CD14-positive monocyte (primary cell): ENCODE results near the gene YJU2. TPM values are rescaled to one million over a fixed set of nuclear protein-coding genes. Genes with fewer than 3 reads are reported as not detected.

ENCODE experiments used
- DNase-seq, 3 donors: peaks; one replicate each; pipeline ENCODE4 v3.0.0-alpha.2; 2011 to 2022
- H2AFZ ChIP-seq: 2 replicates; pipeline ENCODE4 v1.6.0; 2012; ENCODE audit warnings: mild to moderate bottlenecking, low read depth, low read length, inconsistent platforms; ENCODE audit not compliant: insufficient read depth, poor library complexity, severe bottlenecking
- H3K27ac ChIP-seq, 2 donors: 1 replicate in 1 of 2; 2 replicates in 1 of 2; pipeline ENCODE4 v1.5.1; 2012 to 2013; ENCODE audit warnings: low read length in 2 of 2, control low read depth in 1 of 2, inconsistent platforms in 1 of 2, low read depth in 1 of 2, mild to moderate bottlenecking in 1 of 2
- H3K27me3 ChIP-seq, 2 donors: one replicate each; pipeline versions ENCODE4 v1.6.0 to v1.6.1; 2011 to 2013; ENCODE audit warnings: low read length in 2 of 2; ENCODE audit not compliant: control insufficient read depth in 2 of 2, insufficient read depth in 2 of 2
- H3K36me3 ChIP-seq, 2 donors: replicated peaks in 1 of 2; 1 replicate in 1 of 2; 2 replicates in 1 of 2; pipeline versions ENCODE4 v1.5.1 to v1.6.1; 2012 to 2013; ENCODE audit warnings: low read length in 2 of 2, control low read depth in 1 of 2, inconsistent platforms in 1 of 2, mild to moderate bottlenecking in 1 of 2; ENCODE audit not compliant: insufficient read depth in 2 of 2, control insufficient read depth in 1 of 2
- H3K4me1 ChIP-seq, 2 donors: 1 replicate in 1 of 2; 2 replicates in 1 of 2; pipeline versions ENCODE4 v1.5.1 to v1.6.1; 2012 to 2013; ENCODE audit warnings: low read length in 2 of 2, control low read depth in 1 of 2, inconsistent platforms in 1 of 2, mild to moderate bottlenecking in 1 of 2, moderate library complexity in 1 of 2; ENCODE audit not compliant: insufficient read depth in 2 of 2, control insufficient read depth in 1 of 2
- H3K4me2 ChIP-seq: replicated peaks from 2 replicates; pipeline ENCODE3; 2012; ENCODE audit warnings: low read length, moderate library complexity, mild to moderate bottlenecking; ENCODE audit not compliant: poor library complexity, severe bottlenecking; ENCODE audit errors: extremely low read depth
- H3K4me3 ChIP-seq, 3 experiments: fragments of 200-600 bp in 1 of 3; sonication (generic) in 1 of 3; replicated peaks in 1 of 3; 1 replicate in 2 of 3; 2 replicates in 1 of 3; pipeline ENCODE4 v1.5.1; 2011 to 2013; ENCODE audit warnings: low read length in 3 of 3, mild to moderate bottlenecking in 3 of 3, control low read depth in 2 of 3, low read depth in 2 of 3, inconsistent platforms in 1 of 3, moderate library complexity in 1 of 3
- H3K79me2 ChIP-seq: 2 replicates; pipeline ENCODE4 v1.6.0; 2012; ENCODE audit warnings: mild to moderate bottlenecking, control low read depth, inconsistent platforms, low read length, moderate library complexity; ENCODE audit not compliant: insufficient read depth
- H3K9ac ChIP-seq: 2 replicates; pipeline ENCODE4 v1.6.0; 2017; ENCODE audit warnings: low read length, mild to moderate bottlenecking; ENCODE audit not compliant: insufficient read depth, poor library complexity, severe bottlenecking
- H3K9me3 ChIP-seq, 2 donors: replicated peaks in 1 of 2; 1 replicate in 1 of 2; 2 replicates in 1 of 2; pipeline versions ENCODE4 v1.5.1 to v1.6.1; 2012 to 2013; ENCODE audit warnings: low read length in 2 of 2, control low read depth in 1 of 2; ENCODE audit not compliant: control insufficient read depth in 1 of 2, insufficient read depth in 1 of 2
- H4K20me1 ChIP-seq: 2 replicates; pipeline ENCODE4 v1.6.0; 2012; ENCODE audit warnings: mild to moderate bottlenecking, low read length, control low read depth, moderate library complexity; ENCODE audit not compliant: insufficient read depth
- H3K27ac Mint-ChIP-seq, 7 donors: one replicate each; pipeline ENCODE4 v1.8.0; 2020; ENCODE audit warnings: mild to moderate bottlenecking in 7 of 7, mixed read lengths in 7 of 7, moderate library complexity in 6 of 7, inconsistent platforms in 2 of 7
- H3K27me3 Mint-ChIP-seq, 3 donors: one replicate each; pipeline ENCODE4 v1.8.0; 2021 to 2022; ENCODE audit warnings: low read depth in 3 of 3, mild to moderate bottlenecking in 3 of 3, mixed read lengths in 3 of 3, moderate library complexity in 3 of 3, inconsistent platforms in 1 of 3
- H3K36me3 Mint-ChIP-seq, 2 donors: one replicate each; pipeline ENCODE4 v1.8.0; 2020; ENCODE audit warnings: mixed read lengths in 2 of 2, inconsistent platforms in 1 of 2, mild to moderate bottlenecking in 1 of 2
- H3K4me1 Mint-ChIP-seq: one replicate; pipeline ENCODE4 v1.8.0; 2020; ENCODE audit warnings: mild to moderate bottlenecking, mixed read lengths
- H3K4me3 Mint-ChIP-seq, 2 donors: one replicate each; pipeline ENCODE4 v1.8.0; 2020; ENCODE audit warnings: mild to moderate bottlenecking in 2 of 2, mixed read lengths in 2 of 2, moderate library complexity in 1 of 2
- H3K9me3 Mint-ChIP-seq, 7 donors: one replicate each; pipeline ENCODE4 v1.8.0; 2020 to 2022; ENCODE audit warnings: mixed read lengths in 7 of 7, mild to moderate bottlenecking in 6 of 7, moderate library complexity in 6 of 7, inconsistent platforms in 2 of 7
- CTCF ChIP-seq: fragments of 200-600 bp; IDR thresholded peaks from one replicate; pipeline ENCODE4 v1.8.0; 2022; ENCODE audit warnings: antibody characterized with exemption, mild to moderate bottlenecking
- WGBS: methylation state at CpG from one replicate; pipeline ENCODE4 v1.1.5; 2013; ENCODE audit warnings: missing lambda C conversion rate; ENCODE audit not compliant: insufficient coverage; 5-methylcytosine and 5-hydroxymethylcytosine counted together
- intact Hi-C, 2 donors: fragments of 100-400 bp; cut with micrococcal nuclease; formaldehyde crosslinking; loops; one replicate each; pipeline versions ENCODE4 v1.15.0 to v1.15.1; 2023
- polyA plus RNA-seq, 3 donors: library from polyadenylated mRNA; depleted of rRNA in 1 of 3; unstranded in 2 of 3; stranded (reverse) in 1 of 3; fragments of 300-500 nt in 2 of 3; fragments of >200 nt in 1 of 3; fragmentation: Illumina TruSeq in 2 of 3; gene quantifications; 1 replicate in 2 of 3; 2 replicates in 1 of 3; pipeline ENCODE4 v1.2.3, GENCODE V29; 2012 to 2021

YJU2 gene
- polyA plus RNA-seq, 3 donors: 8.6 to 19.3 (median 13.4) TPM

GRCh38 chr19:4199699-4200293, 47.1 kb upstream of the YJU2 start:
- H3K27ac ChIP-seq: no peak overlapping the region
- no peak overlapping the region for H3K4me3 ChIP-seq
- peaks cover 21 to 37% (median 30%) of the 10 kb centered on the region in 3 donors for H3K27me3 Mint-ChIP-seq
- H4K20me1 ChIP-seq: no peaks in the 10 kb centered on the region
- peaks cover 7 to 8% of the 10 kb centered on the region in 2 donors for H3K36me3 Mint-ChIP-seq
- no peaks in the 10 kb centered on the region for H3K79me2 ChIP-seq
- H3K9me3 Mint-ChIP-seq: peaks cover 8 to 14% (median 12%) of the 10 kb centered on the region in 7 donors
- H3K9ac ChIP-seq: no peak overlapping the region
- no peak overlapping the region for H3K27ac Mint-ChIP-seq
- H3K9me3 ChIP-seq: peaks cover 0 to 11% of the 10 kb centered on the region in 2 donors
- no peak overlapping the region for H3K4me2 ChIP-seq
- no peak for DNase-seq
- peaks cover 5 to 24% of the 10 kb centered on the region in 2 donors for H3K27me3 ChIP-seq
- no peaks in the 10 kb centered on the region for H3K36me3 ChIP-seq
- TF ChIP-seq CTCF: no peak
- no peak overlapping the region for H2AFZ ChIP-seq
- peaks cover 2% of the 10 kb centered on the region for H3K4me1 Mint-ChIP-seq
- H3K4me1 ChIP-seq: no peaks in the 10 kb centered on the region
- 76% methylated on average over 31 of the region's 33 CpGs for WGBS
- H3K4me3 Mint-ChIP-seq: no peak overlapping the region
- intact Hi-C loops: no loop called here

GRCh38 chr19:4200940-4201542, 45.8 kb upstream of the YJU2 start:
- Histone ChIP-seq H3K9ac (no peak overlapping the region), H3K4me1 (no peaks in the 10 kb centered on the region), H3K79me2 (no peaks in the 10 kb centered on the region), H4K20me1 (no peaks in the 10 kb centered on the region), H2AFZ (no peak overlapping the region), H3K9me3 (peaks cover 0 to 11% of the 10 kb centered on the region in 2 donors), H3K4me3 (no peak overlapping the region), H3K36me3 (no peaks in the 10 kb centered on the region), H3K27ac (no peak overlapping the region), H3K4me2 (no peak overlapping the region), H3K27me3 (peaks cover 5 to 24% of the 10 kb centered on the region in 2 donors)
- intact Hi-C loops: no loop called here
- TF ChIP-seq CTCF: no peak
- peaks cover 8 to 14% (median 13%) of the 10 kb centered on the region in 7 donors for H3K9me3 Mint-ChIP-seq
- H3K4me1 Mint-ChIP-seq: peaks cover 2% of the 10 kb centered on the region
- peaks cover 7 to 8% of the 10 kb centered on the region in 2 donors for H3K36me3 Mint-ChIP-seq
- H3K27ac Mint-ChIP-seq: no peak overlapping the region
- 88% methylated on average over 2 of the region's 2 CpGs for WGBS
- H3K4me3 Mint-ChIP-seq: no peak overlapping the region
- DNase-seq: no peak
- peaks cover 19 to 33% (median 30%) of the 10 kb centered on the region in 3 donors for H3K27me3 Mint-ChIP-seq
